Cardiac fibroblast (primary cell): ENCODE data around the gene C4orf17.

Source experiments
- DNase-seq, 2 donors: peaks; one replicate each; pipeline versions ENCODE4 v3.0.0 to v3.0.0-alpha.2; 2010; ENCODE audit warnings: low read depth in 2 of 2
- H3K4me3 ChIP-seq, 2 donors: replicated peaks in 1 of 2; 1 replicate in 1 of 2; 2 replicates in 1 of 2; pipeline ENCODE4 v1.5.1; 2011; ENCODE audit warnings: low read depth in 2 of 2, low read length in 2 of 2, mild to moderate bottlenecking in 2 of 2, moderate library complexity in 1 of 2
- TF ChIP-seq, protein P1 (sequence below): IDR thresholded peaks from one replicate; pipeline ENCODE4 v1.5.1; 2011; ENCODE audit warnings: low read depth, mild to moderate bottlenecking, low read length, inconsistent platforms

C4orf17 gene

DNA sequence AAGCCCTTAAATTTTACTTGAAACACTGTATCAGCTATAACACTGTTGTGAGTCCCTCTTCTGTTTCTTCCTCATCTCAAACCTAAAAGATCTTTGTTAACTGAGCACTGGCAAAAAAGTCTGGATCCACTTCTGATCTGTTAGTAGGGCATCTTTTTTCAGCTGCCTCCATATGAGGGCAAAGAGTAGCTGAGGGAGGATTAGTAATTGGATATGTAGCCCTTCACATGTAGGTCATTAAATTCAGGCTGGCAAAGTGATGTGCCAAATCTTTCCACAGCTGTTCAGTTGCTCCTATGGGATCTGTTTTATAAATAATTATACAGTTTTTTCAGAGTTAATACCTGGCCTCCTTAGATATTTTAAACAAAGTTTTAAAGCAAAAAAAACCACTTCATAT is 54.1 kb downstream of the C4orf17 start:
- no peak overlapping the region for H3K4me3 ChIP-seq
- DNase-seq: no peak
- TF ChIP-seq, protein P1, sequence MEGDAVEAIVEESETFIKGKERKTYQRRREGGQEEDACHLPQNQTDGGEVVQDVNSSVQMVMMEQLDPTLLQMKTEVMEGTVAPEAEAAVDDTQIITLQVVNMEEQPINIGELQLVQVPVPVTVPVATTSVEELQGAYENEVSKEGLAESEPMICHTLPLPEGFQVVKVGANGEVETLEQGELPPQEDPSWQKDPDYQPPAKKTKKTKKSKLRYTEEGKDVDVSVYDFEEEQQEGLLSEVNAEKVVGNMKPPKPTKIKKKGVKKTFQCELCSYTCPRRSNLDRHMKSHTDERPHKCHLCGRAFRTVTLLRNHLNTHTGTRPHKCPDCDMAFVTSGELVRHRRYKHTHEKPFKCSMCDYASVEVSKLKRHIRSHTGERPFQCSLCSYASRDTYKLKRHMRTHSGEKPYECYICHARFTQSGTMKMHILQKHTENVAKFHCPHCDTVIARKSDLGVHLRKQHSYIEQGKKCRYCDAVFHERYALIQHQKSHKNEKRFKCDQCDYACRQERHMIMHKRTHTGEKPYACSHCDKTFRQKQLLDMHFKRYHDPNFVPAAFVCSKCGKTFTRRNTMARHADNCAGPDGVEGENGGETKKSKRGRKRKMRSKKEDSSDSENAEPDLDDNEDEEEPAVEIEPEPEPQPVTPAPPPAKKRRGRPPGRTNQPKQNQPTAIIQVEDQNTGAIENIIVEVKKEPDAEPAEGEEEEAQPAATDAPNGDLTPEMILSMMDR: no peak

DNA sequence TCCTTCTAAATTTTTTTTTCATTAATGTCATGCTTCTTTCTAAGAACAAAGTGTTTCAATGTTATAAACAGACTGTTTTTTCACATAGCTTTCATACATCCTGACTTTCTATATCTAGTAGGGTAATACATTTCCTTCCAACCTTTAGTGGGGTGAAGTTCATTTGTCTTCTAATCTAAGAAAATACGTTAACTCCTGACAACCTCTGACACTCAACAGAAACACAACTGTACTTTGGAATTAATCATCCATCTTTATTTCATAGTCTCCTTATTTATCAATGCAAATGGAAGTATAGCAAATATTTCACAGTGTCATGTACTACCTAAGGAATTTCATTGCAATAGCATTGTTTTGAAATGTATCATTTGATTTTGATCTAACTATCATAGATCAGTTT is 61.1 kb downstream of the C4orf17 start:
- no peak overlapping the region for H3K4me3 ChIP-seq
- TF ChIP-seq, protein P1: no peak

DNA sequence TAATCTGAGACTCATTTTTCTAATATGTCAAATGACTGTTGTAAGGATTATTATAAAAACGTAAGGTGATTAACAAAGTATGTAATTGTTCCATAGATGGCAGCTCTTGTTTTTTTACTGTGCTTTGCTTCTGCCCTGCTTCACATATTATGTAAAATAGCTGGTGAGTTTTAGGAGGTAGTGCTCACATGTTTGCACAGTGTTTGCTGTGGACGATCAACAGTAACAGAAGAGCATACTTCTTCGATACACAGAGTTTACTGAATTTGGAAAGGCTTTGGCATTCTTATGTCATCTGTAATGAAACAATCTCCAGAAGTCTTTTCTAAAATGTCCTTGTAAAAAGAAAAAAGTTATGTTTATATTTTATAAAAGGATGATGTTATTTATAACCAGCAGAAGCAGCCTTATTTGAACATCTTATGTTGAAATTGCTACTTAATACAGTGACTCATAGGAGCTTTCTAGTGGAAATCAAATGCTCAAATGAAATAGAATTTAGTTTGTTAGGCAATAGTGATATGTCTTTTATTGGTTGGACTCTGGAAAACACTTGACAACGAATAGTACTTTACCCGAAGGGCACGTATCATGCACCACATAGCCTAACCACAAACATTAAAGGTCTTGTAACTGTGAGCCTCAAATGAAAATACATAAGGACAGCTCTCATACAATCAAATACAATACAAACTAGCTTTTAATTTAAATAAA is 61.9 kb downstream of the C4orf17 start:
- TF ChIP-seq, protein P1: no peak
- H3K4me3 ChIP-seq: no peak overlapping the region
- no peak for DNase-seq

More for the DNA sequence above, 61.1 kb downstream of the C4orf17 start:
- no peak for DNase-seq

DNA sequence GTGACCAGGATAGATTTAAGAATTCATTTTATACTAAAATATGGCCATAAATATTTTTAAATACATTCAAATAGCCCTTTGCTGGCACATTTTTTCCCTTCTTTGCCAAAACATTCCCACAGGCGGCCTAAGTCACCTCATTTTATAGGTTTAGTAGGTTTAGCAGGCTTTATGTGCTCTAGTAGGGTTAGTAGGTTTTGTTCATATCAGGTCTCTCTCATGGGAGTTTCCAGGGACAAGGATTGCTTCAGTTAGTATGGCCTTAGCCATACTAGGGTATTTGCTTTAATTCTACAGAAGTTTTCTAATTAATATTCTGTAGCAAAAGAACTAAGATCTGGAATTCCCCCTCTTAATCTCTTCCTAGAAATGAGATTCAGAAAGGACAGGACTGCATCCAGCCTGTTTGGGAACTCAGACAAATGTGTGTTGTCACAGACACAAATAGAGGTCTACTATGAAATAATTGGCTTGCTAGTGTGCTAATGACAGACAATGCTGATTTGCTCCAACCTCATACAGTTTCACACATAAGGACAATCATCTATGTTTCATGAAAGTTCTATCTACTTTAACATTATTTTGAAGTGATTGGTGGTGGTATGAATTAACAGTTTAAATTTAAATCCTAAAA is 63.0 kb downstream of the C4orf17 start:
- no peak for DNase-seq
- TF ChIP-seq, protein P1: no peak
- H3K4me3 ChIP-seq: no peak overlapping the region

DNA sequence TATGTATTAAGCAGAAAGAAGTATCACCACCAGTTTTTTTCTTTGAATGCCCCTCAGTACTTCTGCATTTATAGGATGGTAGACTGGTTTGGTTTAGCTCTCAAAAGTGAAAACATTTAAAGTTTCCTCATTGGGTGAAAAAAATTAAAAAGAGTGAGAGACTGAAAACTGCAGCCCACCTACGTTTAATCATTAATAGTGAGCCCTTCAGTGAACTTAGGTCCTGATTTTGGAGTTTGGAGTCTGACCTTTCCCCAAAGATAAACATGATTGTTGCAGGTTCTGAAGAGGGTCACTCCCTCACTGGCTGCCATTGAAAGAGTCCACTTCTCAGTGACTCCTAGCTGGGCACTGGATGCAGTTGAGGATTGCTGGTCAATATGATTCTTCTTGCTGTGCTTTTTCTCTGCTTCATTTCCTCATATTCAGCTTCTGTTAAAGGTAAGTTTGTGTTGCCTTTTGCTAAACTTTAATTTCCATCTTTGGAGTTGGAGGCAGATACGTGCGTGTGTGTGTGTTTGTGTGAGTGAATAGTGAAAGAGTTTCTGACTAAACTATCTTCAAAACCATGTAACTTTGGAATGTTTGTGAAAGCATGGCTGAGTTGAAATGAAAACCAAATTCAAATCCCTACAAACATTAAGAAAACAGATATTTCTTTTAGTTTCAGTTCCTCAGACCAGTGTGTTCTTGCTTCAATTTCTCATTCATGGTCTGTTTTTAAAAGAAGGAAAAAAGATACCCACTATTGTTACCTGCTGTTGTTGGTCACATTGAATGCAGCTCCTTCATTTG is 63.9 kb downstream of the C4orf17 start, which contains the start of gene MTTP:
TSS of gene MTTP (plus strand) at position 295 of the 795 bp plus-strand sequence. CDS start at position 381, 86 bp downstream.
- H3K4me3 ChIP-seq: no peak within 1 kb of the TSS
- DNase-seq: no peak

DNA sequence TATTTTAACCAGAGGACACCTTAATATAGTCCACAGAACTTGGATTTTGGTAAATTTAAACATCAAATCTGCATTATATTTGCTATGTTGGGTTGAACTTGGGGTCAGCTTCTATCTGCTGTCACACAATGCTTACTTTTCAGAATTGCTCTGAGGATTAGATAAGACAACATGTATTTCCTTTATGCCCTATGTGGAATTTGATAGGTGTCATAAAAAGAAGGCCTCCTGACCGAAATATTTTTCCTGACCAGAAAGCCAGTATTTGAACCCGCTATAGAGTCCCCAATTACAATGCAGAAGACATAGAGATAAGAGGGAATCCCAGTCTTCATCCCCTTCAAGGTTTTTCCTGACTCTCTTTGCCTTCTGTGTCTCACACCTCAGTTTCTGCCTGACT is 67.9 kb downstream of the C4orf17 start:
- no peak for DNase-seq
- H3K4me3 ChIP-seq: no peak overlapping the region
- TF ChIP-seq, protein P1: no peak

More for the DNA sequence above, 63.9 kb downstream of the C4orf17 start, which contains the start of gene MTTP:
- TF ChIP-seq, protein P1: no peak
